HG03139 (cell line): ENCODE results near the gene SLC12A1.

ENCODE experiments used
- ATAC-seq: cut with Tn5 transposase; IDR thresholded peaks from one replicate; pipeline ENCODE4 v1.9.1; 2021; ENCODE audit not compliant: unreplicated experiment

SLC12A1 gene

DNA sequence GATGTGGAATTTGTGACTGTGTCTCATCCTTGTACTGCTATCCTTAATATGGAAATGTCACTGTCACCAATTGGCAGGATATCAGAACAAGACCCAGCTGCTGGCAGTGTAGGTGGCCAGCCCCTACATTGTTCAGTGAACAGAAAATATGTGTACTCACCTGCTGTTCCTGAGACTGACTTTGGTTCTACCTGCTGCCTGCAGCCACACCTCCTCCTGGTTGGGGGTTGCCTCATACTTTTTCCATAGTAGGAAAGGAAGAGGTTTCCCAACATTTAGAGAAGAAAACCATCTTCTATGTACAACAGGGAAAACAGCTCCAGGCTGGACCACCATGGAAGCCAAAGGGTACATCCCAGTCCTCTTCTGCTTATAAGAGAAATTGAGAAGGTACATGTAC, 35.9 kb downstream of the SLC12A1 start:
- no peak for ATAC-seq

DNA sequence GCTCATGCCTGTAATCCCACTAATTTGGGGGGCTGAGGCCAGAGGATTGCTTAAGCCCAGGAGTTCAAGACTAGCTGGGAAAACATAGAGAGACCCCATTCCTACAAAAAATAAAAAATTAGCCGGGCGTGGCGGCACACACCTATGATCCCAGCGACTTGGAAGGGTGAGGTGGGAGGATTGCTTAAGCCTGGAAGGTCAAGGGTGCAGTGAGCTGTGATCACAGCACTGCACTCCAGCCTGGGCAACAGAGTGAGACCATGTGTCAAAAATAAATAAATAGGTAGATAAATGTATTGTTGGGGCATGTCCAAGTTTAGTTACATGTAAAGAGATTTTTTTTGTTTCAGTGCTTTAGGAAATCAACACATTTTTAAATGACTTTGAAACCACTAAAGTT, 36.4 kb downstream of the SLC12A1 start:
- ATAC-seq: no peak

DNA sequence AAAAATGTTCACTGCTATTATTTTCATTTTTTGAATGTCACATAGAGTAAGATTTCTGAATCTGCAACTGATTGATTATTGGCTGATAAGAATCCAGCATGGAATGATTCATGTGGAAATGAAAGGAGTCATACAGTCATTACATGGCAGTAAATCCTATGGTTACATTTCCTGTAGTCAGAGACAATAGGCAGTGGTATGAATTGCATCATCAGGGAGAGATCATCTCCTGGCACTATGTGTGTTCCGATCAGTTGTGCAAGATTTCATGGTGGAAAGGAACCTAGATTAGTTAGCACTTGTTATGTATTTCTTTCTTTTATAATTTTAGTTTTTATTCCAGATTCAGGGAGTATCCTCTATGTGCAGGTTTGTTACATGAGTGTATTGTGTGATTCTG, 38.8 kb downstream of the SLC12A1 start:
- no peak for ATAC-seq

DNA sequence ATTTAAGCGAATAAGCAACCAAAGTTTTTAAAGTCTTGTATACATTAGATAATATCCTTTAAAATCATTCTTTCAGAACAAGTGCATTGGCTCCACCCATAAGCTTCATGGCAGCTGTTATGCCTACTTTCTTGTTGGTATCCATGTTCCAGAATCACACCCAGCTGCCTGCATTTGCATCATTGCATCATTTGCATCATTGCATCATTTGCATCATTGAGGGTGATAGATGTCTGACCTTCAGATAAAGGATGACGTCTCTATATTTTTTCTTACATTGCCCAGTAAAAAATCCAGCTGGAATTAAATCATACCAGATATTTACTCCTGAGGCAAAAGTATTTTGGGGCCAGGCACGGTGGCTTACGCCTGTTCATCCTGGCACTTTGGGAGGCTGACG, 42.3 kb downstream of the SLC12A1 start:
- no peak for ATAC-seq

GRCh38 chr15:48250640-48251076, 44.6 kb downstream of the SLC12A1 start:
- ATAC-seq: no peak

GRCh38 chr15:48253172-48253571, 47.1 kb downstream of the SLC12A1 start:
- ATAC-seq: no peak

GRCh38 chr15:48265135-48265534, 59.0 kb downstream of the SLC12A1 start:
- ATAC-seq: no peak

DNA sequence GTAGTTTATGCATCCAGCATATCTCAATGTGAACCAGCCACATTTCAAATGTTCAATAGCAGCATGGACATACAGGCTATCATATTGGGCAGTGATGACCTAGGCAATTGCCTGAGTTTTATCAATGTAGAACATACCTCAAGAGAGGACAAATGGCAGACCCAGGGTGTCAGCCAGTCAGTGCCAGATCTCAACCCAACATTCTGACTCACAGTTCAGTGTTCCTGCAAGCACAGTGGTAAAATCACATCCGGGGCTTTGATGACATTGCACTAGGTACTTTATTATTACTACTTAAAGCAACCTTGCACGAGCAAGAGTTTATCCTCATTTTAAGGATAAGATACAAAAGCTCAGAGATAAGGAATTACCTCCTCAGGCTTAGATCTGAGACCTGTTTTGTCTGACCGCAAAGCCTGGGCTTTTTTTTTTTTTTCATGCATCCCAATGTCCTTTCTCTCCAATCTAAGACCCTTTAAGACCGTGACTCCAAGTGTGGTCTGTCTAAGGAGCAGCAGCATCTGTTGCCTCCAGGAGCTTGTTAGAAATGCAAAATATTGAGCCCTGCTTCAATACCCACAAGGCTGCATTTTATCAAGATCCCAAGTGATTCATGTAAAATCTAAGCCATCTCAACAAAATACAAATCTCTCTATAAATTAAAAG, 60.1 kb downstream of the SLC12A1 start:
- ATAC-seq: no peak

DNA sequence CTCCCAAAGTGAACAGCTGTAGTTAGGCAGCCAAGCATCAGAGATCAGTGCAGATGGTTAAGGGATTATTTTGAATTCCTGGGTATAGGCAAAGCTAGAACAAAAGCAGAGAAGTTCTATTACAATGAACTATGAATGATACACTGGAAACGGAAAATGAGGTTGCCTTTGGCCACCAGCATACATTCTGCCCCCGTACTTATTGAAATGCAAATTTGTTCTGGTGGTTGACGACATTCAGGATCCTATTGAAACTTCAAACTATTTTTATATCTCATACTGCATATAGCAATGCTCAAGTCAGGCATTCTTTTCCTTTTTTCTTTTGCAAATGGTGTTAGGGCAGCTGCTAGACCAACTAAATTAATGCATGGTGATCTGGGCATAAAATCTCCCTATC, 61.7 kb downstream of the SLC12A1 start:
- ATAC-seq: no peak

GRCh38 chr15:48273049-48273448, 66.9 kb downstream of the SLC12A1 start:
- ATAC-seq: no peak

DNA sequence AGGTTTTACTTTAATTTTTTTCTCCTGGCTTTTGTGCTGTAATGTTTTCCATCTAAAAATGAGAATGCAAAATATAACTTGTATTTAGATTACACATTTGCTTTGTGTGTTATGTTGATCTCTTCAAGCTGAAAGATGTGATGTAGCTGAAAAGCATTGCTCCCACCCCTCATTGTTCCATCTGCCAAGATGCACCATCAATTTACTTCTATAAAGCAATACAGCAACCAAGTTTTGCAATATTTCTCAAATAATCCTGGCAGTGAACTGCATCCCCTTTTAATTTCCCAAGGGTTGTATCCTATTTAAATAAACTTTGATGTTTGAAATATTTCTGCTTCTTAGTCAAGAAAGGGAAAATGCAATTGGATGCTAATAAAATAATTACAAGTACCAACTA, 72.6 kb downstream of the SLC12A1 start:
- ATAC-seq: no peak

- ATAC-seq: no peak
Observed at GRCh38 chr15:48279608-48280007, 73.5 kb downstream of the SLC12A1 start.

- no peak for ATAC-seq
Observed at GRCh38 chr15:48281674-48282073, 75.6 kb downstream of the SLC12A1 start.

DNA sequence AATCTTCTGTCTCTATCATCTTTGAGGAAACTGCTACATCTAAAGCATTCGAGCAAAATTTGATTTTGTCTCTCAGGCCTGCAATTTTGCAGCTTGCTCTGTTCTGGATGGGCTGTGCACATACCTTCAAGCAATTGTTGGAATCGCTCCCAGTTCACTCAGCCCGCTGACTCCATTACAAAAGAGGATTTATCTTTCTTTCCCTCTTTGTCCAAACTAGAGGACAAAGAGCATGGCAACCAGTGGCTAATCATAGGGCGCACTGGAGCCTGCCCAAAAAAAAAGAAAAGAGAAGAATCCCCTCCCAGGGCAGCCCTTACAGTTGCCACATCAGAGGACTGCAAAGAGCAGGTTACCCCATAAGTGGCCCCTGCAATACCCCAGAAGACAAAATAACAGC, 76.1 kb downstream of the SLC12A1 start:
- no peak for ATAC-seq

- ATAC-seq: no peak
Observed at GRCh38 chr15:48283396-48284145, 77.5 kb downstream of the SLC12A1 start.

DNA sequence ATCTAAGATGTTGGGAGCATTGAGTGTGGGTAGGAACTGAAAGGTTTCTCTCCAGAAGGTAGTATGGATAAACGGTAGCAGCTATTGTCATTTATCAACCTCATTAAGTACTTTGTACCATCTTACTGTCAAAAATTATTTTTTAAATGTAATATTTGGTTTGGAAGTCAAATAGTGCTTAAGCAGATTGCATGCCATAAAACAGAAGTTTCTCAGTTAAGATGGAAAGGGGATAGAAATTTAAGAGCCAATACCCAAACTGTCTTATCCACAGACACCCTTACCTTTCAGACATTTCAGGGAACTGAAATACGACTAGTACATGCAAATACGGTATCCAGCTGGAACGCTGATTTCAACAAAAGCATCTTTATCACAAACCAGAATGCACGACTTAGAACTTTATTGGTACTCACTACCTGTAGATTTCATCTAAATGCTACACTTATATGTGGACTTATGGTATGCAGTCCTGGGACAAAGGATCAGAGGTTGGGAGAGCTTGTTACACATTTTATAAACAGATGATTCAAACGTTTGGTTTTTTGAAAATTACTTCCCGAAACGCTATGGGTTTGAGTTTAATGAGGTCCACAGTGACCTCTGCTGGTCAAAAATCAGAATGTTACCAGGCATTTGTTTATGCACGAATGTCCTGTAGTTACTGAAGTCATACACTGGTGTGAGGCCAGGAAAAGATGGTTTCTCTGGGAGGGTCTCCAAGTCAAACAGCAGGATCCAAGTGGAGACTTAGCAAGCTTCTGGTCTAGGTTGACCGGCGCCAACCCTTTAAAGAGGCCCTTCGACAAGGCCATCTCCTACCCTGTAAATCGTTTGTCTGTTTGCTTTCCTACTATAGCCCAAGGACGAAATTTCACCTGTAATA, 79.5 kb downstream of the SLC12A1 start:
- peak; percentile 70 for ATAC-seq

GRCh38 chr15:48289628-48290027, 83.5 kb downstream of the SLC12A1 start:
- ATAC-seq: no peak

- no peak for ATAC-seq
Observed at GRCh38 chr15:48292458-48292857, 86.4 kb downstream of the SLC12A1 start.

DNA sequence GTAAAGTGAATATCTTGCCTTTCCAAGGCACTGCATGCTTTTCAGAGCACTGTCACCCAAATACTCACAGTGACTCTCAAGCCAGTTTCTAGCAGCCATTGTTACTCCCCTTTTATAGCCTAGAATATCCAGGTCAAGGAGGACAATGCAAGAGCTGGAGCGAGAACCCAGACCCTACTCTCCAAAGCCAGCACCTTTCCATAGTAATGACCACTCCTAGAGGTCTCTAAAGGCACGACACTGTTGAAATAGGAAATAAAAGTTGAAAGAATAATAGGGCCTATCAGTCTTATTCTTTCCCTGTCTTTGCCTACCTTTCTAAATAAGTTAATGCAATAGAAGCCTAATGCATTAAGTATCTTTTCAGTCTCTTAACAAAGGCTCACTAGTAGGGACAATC, 91.6 kb downstream of the SLC12A1 start:
- no peak for ATAC-seq

GRCh38 chr15:48298914-48299313, 92.8 kb downstream of the SLC12A1 start:
- no peak for ATAC-seq

GRCh38 chr15:48300038-48300437, 93.9 kb downstream of the SLC12A1 start:
- no peak for ATAC-seq

DNA sequence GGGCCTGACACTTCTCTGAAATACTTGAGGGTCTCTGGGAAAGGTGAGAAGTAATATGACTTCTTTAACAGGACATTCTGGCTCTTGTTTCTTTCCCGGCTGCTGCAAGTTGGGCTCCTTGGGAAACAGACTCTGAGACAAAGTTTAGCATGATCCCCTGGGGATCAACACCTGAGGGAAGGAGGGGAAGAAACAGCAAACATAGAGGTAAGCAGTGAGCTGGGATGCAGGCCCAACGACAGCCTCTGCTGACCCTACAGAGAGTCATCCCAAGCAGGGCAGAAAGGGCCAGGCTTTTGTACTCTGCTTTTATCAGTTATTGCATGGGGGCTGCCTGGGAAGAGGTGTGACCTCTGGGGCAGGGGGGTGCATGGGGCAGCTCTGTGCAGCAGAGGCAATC, 98.3 kb downstream of the SLC12A1 start:
- no peak for ATAC-seq
